Measurements from ENCODE around the gene TECRL.

Gene TECRL

DNA sequence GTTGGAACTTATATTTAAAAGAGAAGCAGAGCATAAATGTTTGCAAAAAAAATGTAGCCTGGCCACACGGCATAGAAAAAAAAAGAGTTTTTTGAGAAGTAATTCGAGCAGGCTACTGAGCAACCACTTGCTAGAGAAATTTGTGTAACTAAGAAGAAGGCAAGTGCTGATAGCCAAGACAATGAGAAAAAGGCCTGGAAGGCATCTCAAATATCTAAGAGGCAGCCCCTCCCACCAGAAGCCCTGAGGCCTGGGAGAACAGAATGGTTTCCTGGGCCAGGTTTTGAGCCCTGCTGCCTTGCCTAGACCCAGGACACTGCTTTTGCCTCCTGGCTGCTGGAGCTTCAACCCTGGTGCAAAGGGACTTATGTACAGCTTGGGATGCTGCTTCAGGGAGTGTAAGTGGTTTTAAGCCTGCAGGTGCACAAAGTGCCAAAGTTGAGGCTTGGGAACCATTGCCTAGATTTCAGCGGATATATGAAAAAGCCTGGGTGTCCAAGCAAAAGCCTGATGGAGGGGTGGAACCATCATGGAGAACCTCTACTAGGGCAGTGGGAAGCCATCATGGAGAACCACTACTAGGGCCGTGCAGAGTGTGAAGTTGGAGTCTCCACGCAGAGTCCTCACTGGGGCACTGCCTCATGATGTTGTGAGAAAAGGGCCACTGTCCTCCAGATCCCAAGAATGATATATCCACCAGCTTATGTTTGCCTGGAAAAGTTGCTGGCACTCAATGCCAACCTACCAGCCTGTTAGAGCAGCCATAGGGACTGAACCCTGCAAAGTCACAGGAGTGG is 9.7 kb downstream of the TECRL start:
- no peak for DNase-seq (ENCODE audit: extremely low read depth, low read depth)
- TF ChIP-seq, protein P1, sequence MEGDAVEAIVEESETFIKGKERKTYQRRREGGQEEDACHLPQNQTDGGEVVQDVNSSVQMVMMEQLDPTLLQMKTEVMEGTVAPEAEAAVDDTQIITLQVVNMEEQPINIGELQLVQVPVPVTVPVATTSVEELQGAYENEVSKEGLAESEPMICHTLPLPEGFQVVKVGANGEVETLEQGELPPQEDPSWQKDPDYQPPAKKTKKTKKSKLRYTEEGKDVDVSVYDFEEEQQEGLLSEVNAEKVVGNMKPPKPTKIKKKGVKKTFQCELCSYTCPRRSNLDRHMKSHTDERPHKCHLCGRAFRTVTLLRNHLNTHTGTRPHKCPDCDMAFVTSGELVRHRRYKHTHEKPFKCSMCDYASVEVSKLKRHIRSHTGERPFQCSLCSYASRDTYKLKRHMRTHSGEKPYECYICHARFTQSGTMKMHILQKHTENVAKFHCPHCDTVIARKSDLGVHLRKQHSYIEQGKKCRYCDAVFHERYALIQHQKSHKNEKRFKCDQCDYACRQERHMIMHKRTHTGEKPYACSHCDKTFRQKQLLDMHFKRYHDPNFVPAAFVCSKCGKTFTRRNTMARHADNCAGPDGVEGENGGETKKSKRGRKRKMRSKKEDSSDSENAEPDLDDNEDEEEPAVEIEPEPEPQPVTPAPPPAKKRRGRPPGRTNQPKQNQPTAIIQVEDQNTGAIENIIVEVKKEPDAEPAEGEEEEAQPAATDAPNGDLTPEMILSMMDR (IDR thresholded peaks at IDR 0.05; ENCODE audit: low read depth, low read length, missing control alignments): no peak
- H3K4me3 ChIP-seq (replicated peaks; ENCODE audit: low read depth, low read length): no peak overlapping the region

DNA sequence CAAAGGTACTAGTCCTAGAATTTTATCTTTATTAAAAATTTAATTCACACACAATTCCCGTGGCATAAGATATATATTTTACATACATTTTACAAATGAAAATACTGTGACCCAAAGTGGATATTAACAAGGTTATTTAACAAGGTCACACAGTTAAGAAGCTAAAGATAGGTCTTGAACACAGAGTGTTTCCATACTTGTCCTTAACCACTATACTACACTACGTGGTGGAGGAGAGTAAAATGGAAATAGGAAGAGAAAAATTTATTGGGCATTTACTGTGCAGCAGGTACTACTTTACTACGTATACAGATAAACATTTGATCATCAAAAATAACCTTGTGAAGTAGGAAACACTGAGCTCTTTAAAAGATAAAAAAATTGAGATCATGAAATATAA is 14.8 kb downstream of the TECRL start:
- no peak overlapping the region for H3K4me3 ChIP-seq (replicated peaks; ENCODE audit: low read depth, low read length)
- TF ChIP-seq, protein P1 (IDR thresholded peaks at IDR 0.05; ENCODE audit: low read depth, low read length, missing control alignments): no peak
- no peak for DNase-seq (ENCODE audit: extremely low read depth, low read depth)

DNA sequence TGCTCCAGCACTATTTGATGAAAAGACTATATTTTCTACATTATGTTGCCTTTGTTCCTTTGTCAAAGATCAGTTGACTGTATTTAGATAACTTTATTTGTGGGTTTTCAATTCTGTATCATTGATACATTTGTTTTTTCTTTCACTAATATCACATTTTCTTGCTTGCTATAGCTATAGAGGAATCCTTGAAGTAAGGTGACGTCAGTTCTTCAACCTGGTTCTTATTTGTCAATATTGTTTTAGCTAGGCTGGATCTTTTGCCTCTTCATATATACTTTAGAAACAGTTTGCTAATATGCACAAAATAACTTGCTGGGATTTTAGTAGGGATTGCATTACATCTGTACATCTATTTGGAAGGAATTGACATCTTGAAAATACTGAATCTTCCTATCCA is 21.0 kb downstream of the TECRL start:
- TF ChIP-seq, protein P1 (IDR thresholded peaks at IDR 0.05; ENCODE audit: low read depth, low read length, missing control alignments): no peak

DNA sequence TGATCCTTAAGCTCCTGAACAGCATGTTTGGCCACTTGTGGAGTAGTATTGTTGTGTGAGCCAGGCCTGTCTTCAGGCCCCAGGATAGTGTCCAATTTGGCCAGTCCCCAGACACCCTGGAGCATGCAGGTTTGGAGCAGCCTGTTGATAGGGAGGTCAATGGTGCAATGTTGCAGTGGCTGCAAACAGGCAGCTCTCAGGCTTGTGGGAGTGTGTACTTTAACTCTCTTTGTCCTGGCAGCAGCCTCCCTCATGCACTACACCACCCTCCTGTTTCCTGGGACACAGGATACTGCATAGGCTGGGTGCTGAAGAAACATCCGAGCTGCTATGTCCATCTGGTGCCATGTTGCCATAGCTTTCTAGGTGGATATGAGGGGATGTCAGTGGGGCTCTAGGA is 24.0 kb downstream of the TECRL start:
- DNase-seq (ENCODE audit: extremely low read depth, low read depth): no peak
- TF ChIP-seq, protein P1 (IDR thresholded peaks at IDR 0.05; ENCODE audit: low read depth, low read length, missing control alignments): no peak
- H3K4me3 ChIP-seq (replicated peaks; ENCODE audit: low read depth, low read length): no peak overlapping the region

More for the DNA sequence above, 21.0 kb downstream of the TECRL start:
- no peak overlapping the region for H3K4me3 ChIP-seq (replicated peaks; ENCODE audit: low read depth, low read length)
- DNase-seq (ENCODE audit: extremely low read depth, low read depth): no peak

DNA sequence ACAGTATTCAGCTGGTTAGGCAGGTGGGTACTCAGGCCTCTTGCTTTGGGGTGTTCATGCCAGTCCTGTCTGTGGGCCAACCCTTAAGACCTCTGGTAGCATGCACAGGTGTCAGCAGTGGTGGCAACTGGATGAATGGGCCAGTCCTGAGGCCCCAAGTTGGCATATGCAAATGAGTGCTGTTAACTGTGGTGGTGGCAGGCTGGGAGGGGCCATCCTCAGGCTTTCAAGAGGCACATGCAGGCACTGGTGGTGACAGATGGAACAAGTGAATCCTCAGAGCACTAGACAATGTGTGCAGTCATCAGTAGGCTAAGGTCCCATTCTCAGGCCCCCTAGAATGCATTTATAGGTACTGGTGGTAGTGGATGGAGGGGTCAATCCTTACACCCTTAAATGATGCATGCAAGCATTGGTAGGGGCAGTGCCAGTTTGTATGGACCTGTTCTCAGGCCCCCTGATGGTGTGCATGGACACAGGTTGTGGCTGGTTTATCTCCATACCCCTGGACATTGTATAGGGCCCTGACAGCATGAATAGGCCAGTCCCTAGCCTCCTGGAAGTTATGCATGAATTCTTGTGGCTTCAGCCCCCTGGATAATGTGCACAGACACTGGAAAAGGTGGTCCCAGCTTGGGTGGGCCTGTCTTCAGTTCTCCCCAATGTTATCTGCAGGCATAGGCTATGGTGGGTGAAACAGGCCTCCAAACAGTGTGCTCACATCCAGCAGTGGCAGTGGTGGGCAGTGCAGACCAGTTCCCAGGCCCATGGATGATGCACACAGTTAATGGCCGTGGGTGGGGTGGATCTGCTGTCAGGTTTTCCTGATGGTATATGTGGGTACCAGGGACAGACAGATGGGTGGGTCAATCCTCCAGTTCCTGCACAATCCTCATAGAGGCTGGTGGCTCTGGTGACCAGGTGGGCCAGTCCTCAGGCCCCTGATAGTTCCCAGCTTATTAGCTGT is 24.7 kb downstream of the TECRL start:
- DNase-seq (ENCODE audit: extremely low read depth, low read depth): no peak
- TF ChIP-seq, protein P1 (IDR thresholded peaks at IDR 0.05; ENCODE audit: low read depth, low read length, missing control alignments): no peak
- no peak overlapping the region for H3K4me3 ChIP-seq (replicated peaks; ENCODE audit: low read depth, low read length)

DNA sequence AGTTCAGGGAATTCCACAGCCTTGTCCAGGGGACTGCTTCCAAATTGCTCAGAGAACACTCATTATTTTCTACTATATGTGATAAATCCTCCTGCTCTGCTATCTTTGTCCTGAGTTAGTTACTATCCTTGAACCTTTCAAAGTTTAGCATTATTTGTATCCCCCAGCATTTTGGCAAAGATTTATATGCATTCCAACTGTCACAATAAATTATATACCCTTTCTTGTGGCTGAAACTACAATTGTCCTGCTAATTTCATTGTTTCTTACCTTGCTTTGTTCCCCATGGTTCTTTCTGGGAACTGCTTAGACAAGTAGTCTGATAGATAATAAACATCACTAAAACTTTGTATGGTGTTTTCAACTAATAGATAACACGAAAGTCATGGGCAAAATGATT is 40.5 kb downstream of the TECRL start:
- no peak overlapping the region for H3K4me3 ChIP-seq (replicated peaks; ENCODE audit: low read depth, low read length)
- DNase-seq (ENCODE audit: extremely low read depth, low read depth): no peak
- TF ChIP-seq, protein P1 (IDR thresholded peaks at IDR 0.05; ENCODE audit: low read depth, low read length, missing control alignments): no peak

Data from HFF-Myc (cell line).